ENCODE data around the gene SLC17A8. TPM values are rescaled to one million over a fixed set of nuclear protein-coding genes. Genes with fewer than 3 reads are reported as not detected.

SLC17A8 gene
- total and polyA plus RNA-seq, 4 donors = 0.02 to 14.8 (median 0.24) TPM

GRCh38 chr12:100447381-100447780 lies 90.5 kb downstream of the SLC17A8 start:
- 5 to 7% methylated on average over 3 of the region's 3 CpGs for WGBS, 2 donors
- H3K9ac ChIP-seq (ENCODE audit: insufficient read depth in 1 of 2, low read length in 2 of 2) = peak overlapping the region in 1 of 2 donors; percentile 9
- no peaks in the 10 kb centered on the region for H3K36me3 ChIP-seq (ENCODE audit: control insufficient read depth in 4 of 4, insufficient read depth in 4 of 4, low read length in 4 of 4)
- no peaks in the 10 kb centered on the region for H3K27me3 ChIP-seq (ENCODE audit: control insufficient read depth in 3 of 3, insufficient read depth in 3 of 3, low read length in 2 of 3)
- no peak for TF ChIP-seq CTCF (IDR thresholded peaks at IDR 0.05; ENCODE audit: control extremely low read depth, extremely low read depth)
- no peak overlapping the region for H3K4me3 ChIP-seq
- no peak overlapping the region for H3K27ac ChIP-seq (ENCODE audit: low read depth in 1 of 2, low read length in 1 of 2)
- DNase-seq = peak in 2 of 3 donors; percentile 16 to 27
- H3K4me1 ChIP-seq (ENCODE audit: control insufficient read depth in 5 of 5, insufficient read depth in 5 of 5, low read length in 5 of 5) = peaks cover 0 to 2% (median 0%) of the 10 kb centered on the region in 5 donors
- ATAC-seq (ENCODE audit: insufficient read depth, low FRiP score) = no peak
- no peaks in the 10 kb centered on the region for H3K9me3 ChIP-seq (ENCODE audit: control insufficient read depth in 4 of 4, insufficient read depth in 3 of 4, low read length in 3 of 4)

DNA sequence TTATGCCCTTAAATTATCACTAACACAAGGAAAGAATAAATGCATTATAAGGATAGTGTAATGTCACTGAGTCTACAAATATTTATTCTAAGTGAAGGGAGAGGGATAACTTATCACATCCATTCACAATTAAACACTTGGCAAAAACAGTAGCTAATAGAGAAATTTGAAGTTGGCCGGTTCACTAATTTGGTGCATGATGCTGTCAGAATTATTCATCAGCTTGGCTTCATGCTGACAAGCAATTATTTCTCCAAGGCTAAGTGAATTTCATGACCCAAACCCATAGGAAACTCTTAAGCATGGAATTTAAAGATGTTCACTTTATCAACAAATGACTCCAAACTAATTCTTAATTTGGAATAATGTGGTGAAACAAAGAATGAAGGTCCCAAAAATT lies 91.8 kb downstream of the SLC17A8 start:
- WGBS, 2 donors = 67 to 86% methylated on average over 1 of the region's 1 CpG
- Histone ChIP-seq H3K27me3 (ENCODE audit: control insufficient read depth in 3 of 3, insufficient read depth in 3 of 3, low read length in 2 of 3) (no peaks in the 10 kb centered on the region), H3K36me3 (ENCODE audit: control insufficient read depth in 4 of 4, insufficient read depth in 4 of 4, low read length in 4 of 4) (no peaks in the 10 kb centered on the region), H3K9ac (ENCODE audit: insufficient read depth in 1 of 2, low read length in 2 of 2) (no peak overlapping the region), H3K27ac (ENCODE audit: low read depth in 1 of 2, low read length in 1 of 2) (no peak overlapping the region), H3K4me3 (no peak overlapping the region), H3K4me1 (ENCODE audit: control insufficient read depth in 5 of 5, insufficient read depth in 5 of 5, low read length in 5 of 5) (peaks cover 0 to 2% (median 0%) of the 10 kb centered on the region in 5 donors), H3K9me3 (ENCODE audit: control insufficient read depth in 4 of 4, insufficient read depth in 3 of 4, low read length in 3 of 4) (no peaks in the 10 kb centered on the region)
- TF ChIP-seq CTCF (IDR thresholded peaks at IDR 0.05; ENCODE audit: control extremely low read depth, extremely low read depth) = no peak
- ATAC-seq (ENCODE audit: insufficient read depth, low FRiP score) (no peak), DNase-seq (no peak)

DNA sequence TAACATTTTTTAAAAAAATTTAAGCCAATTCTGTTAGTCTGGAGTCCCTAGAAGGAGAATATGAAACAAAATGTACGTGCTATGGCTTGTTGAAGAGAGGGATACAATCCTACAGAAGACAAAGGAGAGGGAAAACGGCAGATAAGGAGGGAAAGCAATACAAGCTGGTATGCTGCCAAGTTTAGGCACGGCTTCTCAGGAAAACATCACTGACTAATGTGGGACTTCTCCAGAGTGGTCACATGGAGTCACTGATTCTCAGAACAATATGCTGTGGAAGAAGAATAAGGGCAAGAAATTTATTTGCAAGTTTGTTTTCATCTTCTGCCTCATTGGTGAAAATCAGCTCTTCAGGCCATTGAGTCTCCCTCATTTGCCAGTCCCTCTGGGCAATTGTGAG lies 93.9 kb downstream of the SLC17A8 start:
- no peak for TF ChIP-seq CTCF (IDR thresholded peaks at IDR 0.05; ENCODE audit: control extremely low read depth, extremely low read depth)
- 55 to 69% methylated on average over 3 of the region's 3 CpGs for WGBS, 2 donors

DNA sequence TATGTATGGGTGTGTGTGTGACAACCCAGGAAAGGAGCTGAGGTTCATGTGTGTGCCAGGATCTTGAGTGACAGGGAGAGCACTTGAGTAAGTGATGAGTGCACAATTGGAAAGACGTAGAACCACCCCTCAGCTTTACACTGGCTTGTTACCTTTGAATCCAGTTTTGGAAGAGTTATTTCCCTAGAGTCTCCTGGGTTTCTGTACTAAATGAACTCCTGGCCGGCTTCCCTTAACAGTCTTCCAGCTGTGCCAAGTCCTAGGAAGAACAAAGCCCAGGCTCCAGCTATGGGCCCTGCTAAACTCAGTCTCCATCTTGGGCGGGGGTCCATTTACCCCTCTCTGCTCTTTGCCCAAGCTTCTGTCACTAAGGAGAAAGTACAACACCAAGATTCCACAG lies 97.1 kb downstream of the SLC17A8 start:
- Histone ChIP-seq H3K4me1 (ENCODE audit: control insufficient read depth in 5 of 5, insufficient read depth in 5 of 5, low read length in 5 of 5) (peaks cover 0 to 2% (median 0%) of the 10 kb centered on the region in 5 donors), H3K27ac (ENCODE audit: low read depth in 1 of 2, low read length in 1 of 2) (no peak overlapping the region), H3K4me3 (no peak overlapping the region), H3K9me3 (ENCODE audit: control insufficient read depth in 4 of 4, insufficient read depth in 3 of 4, low read length in 3 of 4) (no peaks in the 10 kb centered on the region), H3K27me3 (ENCODE audit: control insufficient read depth in 3 of 3, insufficient read depth in 3 of 3, low read length in 2 of 3) (no peaks in the 10 kb centered on the region), H3K9ac (ENCODE audit: insufficient read depth in 1 of 2, low read length in 2 of 2) (no peak overlapping the region), H3K36me3 (ENCODE audit: control insufficient read depth in 4 of 4, insufficient read depth in 4 of 4, low read length in 4 of 4) (no peaks in the 10 kb centered on the region)
- ATAC-seq (ENCODE audit: insufficient read depth, low FRiP score) (no peak), DNase-seq (no peak)
- 52 to 76% methylated on average over 3 of the region's 3 CpGs for WGBS, 2 donors
- no peak for TF ChIP-seq CTCF (IDR thresholded peaks at IDR 0.05; ENCODE audit: control extremely low read depth, extremely low read depth)

More for the DNA sequence above, 93.9 kb downstream of the SLC17A8 start:
- Histone ChIP-seq H3K27me3 (ENCODE audit: control insufficient read depth in 3 of 3, insufficient read depth in 3 of 3, low read length in 2 of 3) (no peaks in the 10 kb centered on the region), H3K9ac (ENCODE audit: insufficient read depth in 1 of 2, low read length in 2 of 2) (no peak overlapping the region), H3K4me3 (no peak overlapping the region), H3K36me3 (ENCODE audit: control insufficient read depth in 4 of 4, insufficient read depth in 4 of 4, low read length in 4 of 4) (no peaks in the 10 kb centered on the region), H3K4me1 (ENCODE audit: control insufficient read depth in 5 of 5, insufficient read depth in 5 of 5, low read length in 5 of 5) (peaks cover 0 to 2% (median 0%) of the 10 kb centered on the region in 5 donors), H3K27ac (ENCODE audit: low read depth in 1 of 2, low read length in 1 of 2) (no peak overlapping the region), H3K9me3 (ENCODE audit: control insufficient read depth in 4 of 4, insufficient read depth in 3 of 4, low read length in 3 of 4) (no peaks in the 10 kb centered on the region)
- peak in 1 of 3 donors; percentile 39 for DNase-seq
- no peak for ATAC-seq (ENCODE audit: insufficient read depth, low FRiP score)

Measured in lung (tissue), 12 donors.